Measurements from ENCODE around the gene COL4A1.
A peak's percentile ranks its signal among the peaks of the same experiment; 100 is the strongest.

GRCh38 chr13:110193491-110193890, 113.5 kb downstream of the COL4A1 start:
- TF ChIP-seq, protein P1, sequence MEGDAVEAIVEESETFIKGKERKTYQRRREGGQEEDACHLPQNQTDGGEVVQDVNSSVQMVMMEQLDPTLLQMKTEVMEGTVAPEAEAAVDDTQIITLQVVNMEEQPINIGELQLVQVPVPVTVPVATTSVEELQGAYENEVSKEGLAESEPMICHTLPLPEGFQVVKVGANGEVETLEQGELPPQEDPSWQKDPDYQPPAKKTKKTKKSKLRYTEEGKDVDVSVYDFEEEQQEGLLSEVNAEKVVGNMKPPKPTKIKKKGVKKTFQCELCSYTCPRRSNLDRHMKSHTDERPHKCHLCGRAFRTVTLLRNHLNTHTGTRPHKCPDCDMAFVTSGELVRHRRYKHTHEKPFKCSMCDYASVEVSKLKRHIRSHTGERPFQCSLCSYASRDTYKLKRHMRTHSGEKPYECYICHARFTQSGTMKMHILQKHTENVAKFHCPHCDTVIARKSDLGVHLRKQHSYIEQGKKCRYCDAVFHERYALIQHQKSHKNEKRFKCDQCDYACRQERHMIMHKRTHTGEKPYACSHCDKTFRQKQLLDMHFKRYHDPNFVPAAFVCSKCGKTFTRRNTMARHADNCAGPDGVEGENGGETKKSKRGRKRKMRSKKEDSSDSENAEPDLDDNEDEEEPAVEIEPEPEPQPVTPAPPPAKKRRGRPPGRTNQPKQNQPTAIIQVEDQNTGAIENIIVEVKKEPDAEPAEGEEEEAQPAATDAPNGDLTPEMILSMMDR (IDR thresholded peaks at IDR 0.05), result no peak
- peak in 1 of 2 donors; percentile 14 for TF ChIP-seq POLR2AphosphoS5 (IDR thresholded peaks at IDR 0.05; ENCODE audit: insufficient read depth in 1 of 2, low read depth in 1 of 2)
- TF ChIP-seq POLR2A (IDR thresholded peaks at IDR 0.05), result no peak

All from vagina (tissue), 2 donors.